Osteocyte (in vitro differentiated cells): Measurements from ENCODE around the gene CCT6B. TPM values are rescaled to one million over a fixed set of nuclear protein-coding genes. Genes with fewer than 3 reads are reported as not detected.

Experiments used
- DNase-seq: peaks from one replicate; pipeline ENCODE4 v3.0.0; 2021; ENCODE audit warnings: mixed read lengths; ENCODE audit not compliant: unreplicated experiment; ENCODE audit errors: extremely low spot score
- H3K27ac Mint-ChIP-seq: one replicate; pipeline ENCODE4 v1.8.0; 2021; ENCODE audit warnings: mild to moderate bottlenecking, mixed read lengths; ENCODE audit not compliant: unreplicated experiment
- H3K27me3 Mint-ChIP-seq: one replicate; pipeline ENCODE4 v1.8.0; 2021; ENCODE audit warnings: mixed read lengths; ENCODE audit not compliant: unreplicated experiment
- H3K36me3 Mint-ChIP-seq: one replicate; pipeline ENCODE4 v1.8.0; 2021; ENCODE audit warnings: mixed read lengths; ENCODE audit not compliant: unreplicated experiment
- H3K4me1 Mint-ChIP-seq: one replicate; pipeline ENCODE4 v1.8.0; 2021; ENCODE audit warnings: mixed read lengths; ENCODE audit not compliant: unreplicated experiment
- H3K4me3 Mint-ChIP-seq: one replicate; pipeline ENCODE4 v1.8.0; 2021; ENCODE audit warnings: mild to moderate bottlenecking, moderate library complexity, mixed read lengths; ENCODE audit not compliant: unreplicated experiment
- H3K9me3 Mint-ChIP-seq: one replicate; pipeline ENCODE4 v1.8.0; 2021; ENCODE audit warnings: mixed read lengths; ENCODE audit not compliant: unreplicated experiment
- total RNA-seq: library from RNA; stranded (reverse); gene quantifications from 2 replicates; pipeline ENCODE4 v1.2.1, GENCODE V29; 2021
- TF ChIP-seq, protein P1 (sequence below): fragments of 200-600 bp; sonication (generic); IDR thresholded peaks from 2 replicates; pipeline ENCODE4 v1.5.0; 2021; ENCODE audit warnings: antibody characterized with exemption, mild to moderate bottlenecking, moderate library complexity

CCT6B gene
- total RNA-seq, 1 donor from 2014 or later = 3.2 TPM

DNA sequence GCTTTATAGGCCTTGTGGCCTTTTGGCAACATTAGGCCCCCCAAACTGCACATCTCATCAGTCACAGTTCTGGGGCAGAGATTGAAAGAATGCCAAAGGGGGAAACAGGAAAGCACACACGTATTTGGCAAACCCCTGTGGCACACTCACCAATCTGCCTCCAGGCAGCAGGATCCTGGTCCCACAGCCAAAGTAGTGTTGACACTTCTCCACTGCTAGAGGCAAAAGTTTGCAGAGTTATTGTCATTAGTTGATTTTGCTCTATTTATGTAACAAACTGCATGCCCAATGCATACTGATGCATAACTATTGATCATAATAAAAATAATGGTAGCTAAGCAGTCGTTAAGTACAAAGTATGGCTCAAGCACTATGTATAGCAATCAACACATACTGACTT is 45.1 kb downstream of the CCT6B start:
- TF ChIP-seq, protein P1, sequence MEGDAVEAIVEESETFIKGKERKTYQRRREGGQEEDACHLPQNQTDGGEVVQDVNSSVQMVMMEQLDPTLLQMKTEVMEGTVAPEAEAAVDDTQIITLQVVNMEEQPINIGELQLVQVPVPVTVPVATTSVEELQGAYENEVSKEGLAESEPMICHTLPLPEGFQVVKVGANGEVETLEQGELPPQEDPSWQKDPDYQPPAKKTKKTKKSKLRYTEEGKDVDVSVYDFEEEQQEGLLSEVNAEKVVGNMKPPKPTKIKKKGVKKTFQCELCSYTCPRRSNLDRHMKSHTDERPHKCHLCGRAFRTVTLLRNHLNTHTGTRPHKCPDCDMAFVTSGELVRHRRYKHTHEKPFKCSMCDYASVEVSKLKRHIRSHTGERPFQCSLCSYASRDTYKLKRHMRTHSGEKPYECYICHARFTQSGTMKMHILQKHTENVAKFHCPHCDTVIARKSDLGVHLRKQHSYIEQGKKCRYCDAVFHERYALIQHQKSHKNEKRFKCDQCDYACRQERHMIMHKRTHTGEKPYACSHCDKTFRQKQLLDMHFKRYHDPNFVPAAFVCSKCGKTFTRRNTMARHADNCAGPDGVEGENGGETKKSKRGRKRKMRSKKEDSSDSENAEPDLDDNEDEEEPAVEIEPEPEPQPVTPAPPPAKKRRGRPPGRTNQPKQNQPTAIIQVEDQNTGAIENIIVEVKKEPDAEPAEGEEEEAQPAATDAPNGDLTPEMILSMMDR = no peak
- DNase-seq = no peak

GRCh38 chr17:34913001-34913400 is 48.3 kb downstream of the CCT6B start:
- H3K4me3 Mint-ChIP-seq = no peak overlapping the region
- no peaks in the 10 kb centered on the region for H3K27me3 Mint-ChIP-seq
- H3K9me3 Mint-ChIP-seq = no peaks in the 10 kb centered on the region
- no peaks in the 10 kb centered on the region for H3K36me3 Mint-ChIP-seq
- H3K27ac Mint-ChIP-seq = no peak overlapping the region
- no peak for DNase-seq
- TF ChIP-seq, protein P1 = no peak
- H3K4me1 Mint-ChIP-seq = no peaks in the 10 kb centered on the region

More for the DNA sequence above, 45.1 kb downstream of the CCT6B start:
- Mint-ChIP-seq H3K36me3 (no peaks in the 10 kb centered on the region), H3K4me1 (no peaks in the 10 kb centered on the region), H3K4me3 (no peak overlapping the region), H3K27ac (no peak overlapping the region), H3K27me3 (no peaks in the 10 kb centered on the region), H3K9me3 (no peaks in the 10 kb centered on the region)

DNA sequence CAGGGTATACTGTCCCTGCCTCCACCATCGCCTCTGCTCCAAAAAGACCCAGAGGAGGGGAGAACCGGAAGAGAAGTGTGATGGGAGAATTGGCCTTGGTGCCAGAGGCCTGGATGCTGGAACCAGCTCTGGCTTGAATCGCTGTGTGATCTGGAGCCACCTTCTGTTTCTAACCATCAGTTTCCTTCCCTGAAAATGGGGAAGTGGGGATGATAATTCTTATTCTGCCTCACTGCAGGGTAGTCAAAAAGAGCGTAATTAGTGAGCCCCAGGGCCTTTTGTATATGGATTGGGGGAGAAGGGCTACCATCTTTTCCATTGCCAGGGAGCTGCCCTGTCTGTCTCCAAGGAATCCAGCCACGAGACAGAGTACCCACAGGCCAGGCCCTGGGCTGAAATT is 52.2 kb downstream of the CCT6B start:
- DNase-seq = peak; percentile 59
- Mint-ChIP-seq H3K27ac (no peak overlapping the region), H3K4me1 (no peaks in the 10 kb centered on the region), H3K27me3 (no peaks in the 10 kb centered on the region), H3K4me3 (no peak overlapping the region), H3K9me3 (no peaks in the 10 kb centered on the region), H3K36me3 (no peaks in the 10 kb centered on the region)
- TF ChIP-seq, protein P1 = no peak

DNA sequence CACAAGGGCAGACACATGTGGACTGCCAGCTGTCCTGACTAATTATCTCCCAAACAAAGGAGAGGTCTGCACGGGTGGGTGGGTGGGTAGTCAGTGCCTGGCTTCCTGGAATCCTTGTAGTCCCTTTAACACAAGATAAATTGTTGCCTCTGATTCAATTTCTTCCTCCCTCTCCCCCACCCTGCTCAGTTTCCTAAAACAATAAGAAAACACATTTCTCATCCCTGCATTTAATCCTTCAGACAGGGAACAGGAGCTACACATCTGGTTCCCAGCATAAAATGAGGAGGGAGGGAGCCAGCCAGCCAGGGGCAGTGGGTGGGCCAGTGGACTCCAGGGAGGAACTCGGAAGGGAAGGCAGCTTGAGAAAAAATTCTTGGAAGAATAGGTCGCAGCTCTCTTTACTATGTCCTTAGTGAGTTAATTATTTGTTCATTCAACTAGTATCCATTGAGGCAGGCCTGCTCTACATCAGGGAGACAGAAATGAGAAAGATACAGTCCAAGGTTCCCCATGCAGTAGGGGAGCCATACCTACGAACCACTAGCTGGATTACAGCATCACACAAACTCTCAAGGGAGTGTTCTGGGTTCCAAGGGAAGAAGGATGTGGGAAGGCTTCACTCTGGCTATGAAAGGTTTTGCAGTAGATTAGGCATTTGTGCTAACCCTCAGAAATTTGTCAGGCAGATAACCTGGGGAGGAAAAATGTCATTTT is 58.3 kb downstream of the CCT6B start:
- Mint-ChIP-seq H3K27me3 (peaks cover 6% of the 10 kb centered on the region), H3K9me3 (no peaks in the 10 kb centered on the region), H3K36me3 (no peaks in the 10 kb centered on the region), H3K27ac (no peak overlapping the region), H3K4me1 (no peaks in the 10 kb centered on the region), H3K4me3 (no peak overlapping the region)
- peak; percentile 59 for DNase-seq
- TF ChIP-seq, protein P1 = no peak

DNA sequence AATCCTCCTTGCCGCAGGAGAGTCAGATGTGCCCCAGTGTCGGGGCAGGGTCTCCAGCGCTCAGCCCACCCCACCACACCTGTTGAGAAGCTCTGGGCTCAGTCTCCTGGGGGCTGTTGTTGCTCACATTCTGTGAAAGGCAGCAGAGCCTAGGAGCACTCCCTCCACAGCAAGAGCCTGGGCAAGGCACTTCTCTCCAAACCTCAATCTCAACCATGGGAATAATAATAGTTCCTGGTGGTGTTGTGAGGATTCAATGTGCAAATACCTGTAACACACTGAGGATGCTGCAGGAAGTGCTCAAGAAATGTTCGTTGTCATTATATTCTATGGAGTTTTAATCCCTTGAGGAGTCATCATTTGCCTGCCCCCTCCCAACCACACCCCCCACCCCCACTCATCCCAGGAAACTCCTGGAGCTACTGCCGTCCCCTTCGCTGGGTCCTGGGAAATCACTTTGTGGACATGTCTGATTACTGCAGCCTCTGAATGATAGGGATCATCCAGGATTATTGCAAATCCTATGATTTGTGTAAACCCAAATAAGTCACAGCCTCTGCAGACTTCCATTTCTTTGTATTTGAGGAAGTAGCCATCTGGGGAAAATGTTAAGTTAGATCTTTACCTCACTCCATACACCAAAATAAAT is 61.5 kb downstream of the CCT6B start:
- H3K4me1 Mint-ChIP-seq = no peaks in the 10 kb centered on the region
- H3K27me3 Mint-ChIP-seq = peaks cover 6% of the 10 kb centered on the region
- no peaks in the 10 kb centered on the region for H3K36me3 Mint-ChIP-seq

More for the DNA sequence above, 61.5 kb downstream of the CCT6B start:
- no peak for DNase-seq
- no peaks in the 10 kb centered on the region for H3K9me3 Mint-ChIP-seq
- H3K27ac Mint-ChIP-seq = no peak overlapping the region
- H3K4me3 Mint-ChIP-seq = no peak overlapping the region
- TF ChIP-seq, protein P1 = no peak
